Stimulated activated CD4-positive, alpha-beta T cell treated with anti-CD3 and anti-CD28 coated beads, Interleukin-1b, Interleukin-23, amount 100 ng/mL, for 4 hours (primary cell): Measurements from ENCODE around the gene PIP4P1.
A peak's percentile ranks its signal among the peaks of the same experiment; 100 is the strongest.
"Not testable (repeated sequence)": the region's sequence is repeated elsewhere in the genome, so short reads cannot be mapped to it uniquely, and the experiment has no call there.

ENCODE experiments used
- DNase-seq, 2 donors: peaks; one replicate each; pipeline ENCODE4 v3.0.0-alpha.2; 2020; ENCODE audit warnings: low read depth in 2 of 2

Gene PIP4P1

GRCh38 chr14:20461225-20462141, at the start of gene PIP4P1:
PIP4P1 (minus strand) TSS chr14:20461434; CDS start chr14:20461325, 109 bp downstream.
- peak; percentile 95 for DNase-seq

- DNase-seq = no peak
These were observed 47.1 kb upstream of the PIP4P1 start for GRCh38 chr14:20508367-20508766.

GRCh38 chr14:20507537-20507936, 46.3 kb upstream of the PIP4P1 start:
- DNase-seq = not testable (repeated sequence)

- DNase-seq = not testable (repeated sequence)
These were observed 45.5 kb upstream of the PIP4P1 start for GRCh38 chr14:20506752-20507151.

DNA sequence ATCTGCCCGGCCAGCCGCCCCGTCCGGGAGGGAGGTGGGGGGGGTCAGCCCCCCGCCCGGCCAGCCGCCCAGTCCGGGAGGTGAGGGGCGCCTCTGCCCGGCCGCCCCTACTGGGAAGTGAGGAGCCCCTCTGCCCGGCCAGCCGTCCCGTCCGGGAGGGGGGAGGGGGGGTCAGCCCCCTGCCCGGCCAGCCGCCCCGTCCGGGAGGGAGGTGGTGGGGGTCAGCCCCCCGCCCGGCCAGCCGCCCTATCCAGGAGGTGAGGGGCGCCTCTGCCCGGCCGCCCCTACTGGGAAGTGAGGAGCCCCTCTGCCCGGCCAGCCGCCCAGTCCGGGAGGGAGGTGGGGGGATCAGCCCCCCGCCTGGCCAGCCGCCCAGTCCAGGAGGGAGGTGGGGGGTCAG, 45.0 kb upstream of the PIP4P1 start:
- not testable (repeated sequence) for DNase-seq

GRCh38 chr14:20503898-20504297, 42.7 kb upstream of the PIP4P1 start:
- DNase-seq = no peak

DNA sequence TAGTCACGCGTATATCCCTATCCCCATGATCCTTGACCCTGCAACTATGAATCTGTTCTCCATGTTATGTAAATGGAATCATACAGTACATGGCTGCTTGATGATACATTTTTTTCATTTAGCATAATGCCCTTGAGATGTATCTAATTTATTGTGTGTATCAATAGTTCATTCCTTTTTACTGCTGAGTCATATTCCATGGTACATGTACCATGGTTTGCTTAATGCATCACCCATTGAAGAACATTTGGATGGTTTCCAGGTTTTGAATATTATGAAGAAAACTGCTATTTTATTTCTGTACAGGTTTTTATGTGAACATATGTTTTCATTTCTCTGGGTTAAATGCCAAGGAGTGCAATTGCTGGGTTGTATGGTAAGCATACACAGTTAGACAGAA, 40.1 kb upstream of the PIP4P1 start:
- DNase-seq = no peak

GRCh38 chr14:20499881-20500280, 38.6 kb upstream of the PIP4P1 start:
- DNase-seq = no peak

- DNase-seq = no peak
These were observed 37.9 kb upstream of the PIP4P1 start for GRCh38 chr14:20499108-20499507.

DNA sequence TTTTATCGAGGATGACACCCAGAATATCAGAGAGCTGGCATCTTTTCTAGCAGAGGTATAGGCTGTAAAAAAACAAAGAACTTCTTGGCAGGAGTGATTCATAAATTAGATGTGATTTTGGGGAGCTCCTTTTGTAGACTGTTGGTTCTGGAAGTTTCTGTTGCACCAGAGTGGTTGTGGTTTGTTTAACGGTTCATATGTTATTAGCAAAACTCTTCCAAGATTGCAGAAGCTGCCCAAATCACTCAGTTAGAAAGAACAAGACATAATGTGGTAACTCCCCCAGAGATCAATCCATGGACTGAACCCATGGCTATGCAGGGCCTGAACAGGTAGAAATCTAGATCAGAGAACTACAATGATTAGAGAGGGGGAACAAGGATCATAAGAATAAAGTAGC, 37.4 kb upstream of the PIP4P1 start:
- DNase-seq = no peak

DNA sequence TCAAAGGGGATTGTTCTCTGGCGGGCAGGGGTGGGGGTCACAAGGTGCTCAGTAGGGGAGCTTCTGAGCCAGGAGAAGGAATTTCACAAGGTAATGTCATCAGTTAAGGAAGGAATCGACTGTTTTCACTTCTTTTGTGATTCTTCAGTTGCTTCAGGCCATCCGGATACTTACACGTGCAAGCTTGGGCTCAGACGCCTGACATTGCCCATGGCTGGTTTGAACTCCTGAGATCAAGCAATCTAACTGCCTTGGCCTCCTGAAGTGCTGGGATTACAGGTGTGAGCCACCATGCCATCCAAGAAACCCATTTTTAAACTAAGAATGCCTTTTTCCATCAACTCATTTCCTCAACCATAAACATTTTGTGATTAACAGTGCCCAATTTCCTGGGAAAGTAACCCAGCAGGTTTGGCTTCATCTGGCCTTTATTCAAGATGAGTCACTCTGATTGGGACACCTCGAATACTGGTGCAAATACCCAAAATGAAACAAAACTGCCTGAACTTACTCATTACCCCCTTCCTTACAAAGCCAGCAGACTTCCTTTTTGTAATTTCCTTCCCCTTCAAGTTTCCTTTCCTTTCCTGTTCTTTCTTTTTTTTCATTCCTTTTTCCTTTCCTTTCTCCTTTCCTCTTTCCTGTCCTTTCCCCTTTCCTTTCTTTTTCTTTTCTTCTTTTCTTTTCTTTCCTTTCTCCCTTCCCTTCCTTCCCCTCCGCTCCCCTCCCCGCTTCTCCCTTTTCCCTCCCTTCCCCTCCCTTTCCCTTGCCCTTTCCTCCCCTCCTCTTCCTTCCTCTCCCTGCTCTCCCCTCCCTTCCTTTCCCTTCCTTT, 33.9 kb upstream of the PIP4P1 start:
- DNase-seq = no peak

GRCh38 chr14:20493634-20494033, 32.4 kb upstream of the PIP4P1 start:
- DNase-seq = no peak

GRCh38 chr14:20492486-20492885, 31.3 kb upstream of the PIP4P1 start:
- DNase-seq = no peak

GRCh38 chr14:20490563-20490962, 29.3 kb upstream of the PIP4P1 start:
- DNase-seq = no peak

DNA sequence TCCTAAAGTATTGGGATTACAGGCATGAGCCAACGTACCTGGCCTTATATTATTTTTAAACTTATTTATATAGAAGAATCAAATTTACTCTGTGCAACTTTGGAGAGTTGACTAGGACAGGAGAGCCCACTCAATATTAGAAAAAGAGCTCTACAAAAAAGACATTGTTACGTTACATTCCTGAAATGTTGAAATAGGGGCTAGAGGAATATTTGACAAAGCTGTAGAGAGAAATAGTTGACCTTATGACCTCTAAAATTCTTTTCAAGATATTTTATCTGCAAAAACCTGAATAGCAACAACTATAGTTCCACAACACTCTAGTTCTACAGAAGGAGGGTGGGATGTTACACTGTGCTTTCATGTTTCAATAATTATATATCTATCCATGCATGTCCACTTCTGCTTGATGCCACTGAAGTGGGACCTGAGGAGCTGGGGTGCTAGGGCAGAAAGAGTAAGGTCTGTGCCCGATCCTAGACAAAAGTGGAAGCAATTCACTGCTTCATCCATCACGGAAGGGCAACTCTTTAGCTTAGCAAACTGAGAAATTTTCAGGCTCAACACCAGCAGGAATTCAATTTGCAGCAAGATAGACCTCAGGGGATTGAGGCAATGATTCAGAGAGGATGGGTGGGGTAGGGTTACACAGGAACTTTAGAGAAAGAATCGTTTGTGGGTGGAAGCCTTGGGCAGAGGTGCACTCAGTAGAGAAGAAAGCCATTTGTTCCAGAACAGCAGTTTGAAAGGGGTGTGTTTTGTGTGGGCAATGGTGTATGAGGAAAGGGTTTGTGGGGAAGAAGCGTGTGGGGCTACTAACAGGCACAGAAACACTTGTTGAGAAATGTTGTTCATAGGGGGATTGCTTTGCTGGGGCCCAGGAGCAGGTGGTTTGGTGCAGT, 28.1 kb upstream of the PIP4P1 start:
- DNase-seq = no peak

- DNase-seq = no peak
These were observed 26.1 kb upstream of the PIP4P1 start for GRCh38 chr14:20487396-20487725.

GRCh38 chr14:20486684-20487395, 25.6 kb upstream of the PIP4P1 start:
- no peak for DNase-seq

- DNase-seq = no peak
These were observed 24.7 kb upstream of the PIP4P1 start for GRCh38 chr14:20485900-20486299.

DNA sequence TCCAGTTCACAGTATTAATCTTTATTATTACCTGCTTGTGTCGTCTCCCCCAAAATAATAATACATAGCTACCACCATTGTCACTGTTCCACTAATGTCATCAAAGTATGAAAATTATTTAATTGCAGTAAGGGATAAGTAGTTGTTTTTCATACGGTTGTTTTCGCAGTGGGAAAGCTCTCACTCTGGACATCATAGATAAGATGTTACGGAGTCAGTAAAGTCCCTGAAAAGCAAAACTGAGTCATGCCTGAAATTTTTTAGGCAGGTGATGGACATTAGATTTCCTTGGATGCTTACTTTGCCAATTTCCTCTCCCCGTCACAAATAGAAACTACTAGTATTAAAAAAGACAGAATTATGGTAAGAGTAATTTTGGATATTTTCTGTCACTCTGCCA, 21.1 kb upstream of the PIP4P1 start:
- DNase-seq = no peak

DNA sequence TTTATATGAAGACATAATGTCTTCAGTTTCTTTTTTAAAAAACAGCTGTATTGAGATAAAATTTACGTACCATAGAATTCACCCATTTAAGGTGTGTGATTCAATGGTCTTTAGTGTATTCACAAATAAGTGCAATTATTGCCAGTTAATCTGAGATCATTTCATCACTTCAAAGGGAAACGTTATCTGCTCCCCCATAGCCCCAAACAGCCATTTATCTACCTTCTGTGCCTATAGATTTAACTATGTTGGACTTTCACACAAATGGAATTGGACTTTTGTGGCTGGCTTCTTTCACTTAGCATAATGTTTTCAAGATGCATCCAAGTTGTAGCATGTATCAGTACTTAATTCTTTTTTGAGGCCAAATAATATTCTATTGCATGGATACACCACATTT, 17.7 kb upstream of the PIP4P1 start:
- DNase-seq = no peak

DNA sequence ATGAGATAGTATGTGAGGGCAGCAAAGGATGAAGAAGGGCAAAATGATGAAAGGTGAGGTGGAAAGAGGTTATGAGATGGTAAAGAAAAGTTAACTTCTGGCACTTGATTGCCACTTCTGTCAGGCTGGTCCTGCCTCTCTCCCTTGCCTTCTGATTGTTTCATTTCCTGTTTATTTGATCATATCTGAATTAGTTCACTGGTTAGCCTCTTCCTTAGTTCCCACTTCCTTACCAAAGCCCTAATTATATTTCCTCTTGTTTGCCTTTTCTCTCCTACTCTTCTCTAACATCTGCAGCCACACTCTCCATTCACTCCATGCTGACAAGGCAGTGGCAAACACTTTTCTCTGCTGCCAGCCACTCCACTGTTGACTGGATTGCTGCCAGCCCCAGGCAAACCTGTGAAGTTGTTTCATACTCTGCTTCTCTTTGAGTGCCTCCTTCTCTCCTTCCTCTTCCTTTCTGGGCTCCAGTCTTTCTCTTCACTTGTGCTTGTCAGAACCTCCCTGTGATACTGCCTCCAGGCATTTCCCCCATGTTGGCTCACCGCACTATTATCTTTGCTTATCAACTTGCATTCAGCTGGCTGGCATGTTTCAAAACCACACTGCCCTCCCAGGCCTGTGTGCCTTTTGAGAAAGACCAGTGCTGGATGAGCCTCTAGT, 16.1 kb upstream of the PIP4P1 start:
- no peak for DNase-seq
